ENCODE results near the gene ECE1. TPM values are rescaled to one million over a fixed set of nuclear protein-coding genes. Genes with fewer than 3 reads are reported as not detected.

The ECE1 gene
- total RNA-seq, 4 donors from 2014 or later = 68.3 to 94.7 (median 69.9) TPM

DNA sequence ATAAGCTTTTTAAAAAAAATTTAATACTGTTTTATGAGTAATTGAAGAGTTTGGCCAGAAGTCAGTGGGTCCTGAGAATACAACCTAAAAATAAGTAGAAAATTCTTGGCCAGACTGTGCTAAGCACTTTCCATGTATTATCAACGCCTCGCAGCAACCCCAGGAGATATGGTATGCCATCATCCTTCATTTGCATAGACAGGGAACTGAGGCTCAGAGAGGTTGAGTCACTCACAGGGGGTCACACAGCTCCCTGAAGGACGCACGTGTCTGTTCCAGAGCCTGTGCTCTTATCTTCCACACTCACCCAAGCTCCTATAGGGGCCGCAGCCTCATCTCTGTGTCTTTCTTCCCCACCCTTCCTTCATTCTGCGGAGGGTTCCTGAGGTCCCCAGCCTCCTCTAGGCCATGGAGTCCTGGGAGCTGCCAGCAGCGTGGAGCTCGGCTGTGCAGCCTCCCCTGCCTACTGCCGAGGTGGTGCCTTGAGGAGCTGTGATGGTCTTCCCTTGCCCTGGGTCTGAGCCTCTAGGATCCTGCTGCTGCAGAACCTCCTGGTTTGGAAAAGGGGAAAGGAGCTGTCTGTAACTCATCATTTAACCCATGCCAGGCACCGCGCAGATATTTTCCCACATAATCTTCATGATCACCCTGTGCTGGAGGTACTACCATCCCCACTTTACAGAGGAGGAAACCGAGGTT is 30.3 kb upstream of the ECE1 start:
- 62 to 72% methylated on average over 8 of the region's 12 CpGs for WGBS, 2 donors (ENCODE audit: low coverage in 1 of 2)
- Histone ChIP-seq H3K9me3 (no peaks in the 10 kb centered on the region), H3K27me3 (no peaks in the 10 kb centered on the region), H3K4me1 (peaks cover 8 to 100% (median 81%) of the 10 kb centered on the region in 3 donors), H3K4me3 (no peak overlapping the region), H3K36me3 (no peaks in the 10 kb centered on the region), H3K27ac (peak overlapping the region in 3 of 4 donors; percentile 86 to 87 (median 87))
- no peak for ATAC-seq
- no peak for TF ChIP-seq CTCF (IDR thresholded peaks at IDR 0.05)
- TF ChIP-seq POLR2AphosphoS5 (IDR thresholded peaks at IDR 0.05) = peak; percentile 21

DNA sequence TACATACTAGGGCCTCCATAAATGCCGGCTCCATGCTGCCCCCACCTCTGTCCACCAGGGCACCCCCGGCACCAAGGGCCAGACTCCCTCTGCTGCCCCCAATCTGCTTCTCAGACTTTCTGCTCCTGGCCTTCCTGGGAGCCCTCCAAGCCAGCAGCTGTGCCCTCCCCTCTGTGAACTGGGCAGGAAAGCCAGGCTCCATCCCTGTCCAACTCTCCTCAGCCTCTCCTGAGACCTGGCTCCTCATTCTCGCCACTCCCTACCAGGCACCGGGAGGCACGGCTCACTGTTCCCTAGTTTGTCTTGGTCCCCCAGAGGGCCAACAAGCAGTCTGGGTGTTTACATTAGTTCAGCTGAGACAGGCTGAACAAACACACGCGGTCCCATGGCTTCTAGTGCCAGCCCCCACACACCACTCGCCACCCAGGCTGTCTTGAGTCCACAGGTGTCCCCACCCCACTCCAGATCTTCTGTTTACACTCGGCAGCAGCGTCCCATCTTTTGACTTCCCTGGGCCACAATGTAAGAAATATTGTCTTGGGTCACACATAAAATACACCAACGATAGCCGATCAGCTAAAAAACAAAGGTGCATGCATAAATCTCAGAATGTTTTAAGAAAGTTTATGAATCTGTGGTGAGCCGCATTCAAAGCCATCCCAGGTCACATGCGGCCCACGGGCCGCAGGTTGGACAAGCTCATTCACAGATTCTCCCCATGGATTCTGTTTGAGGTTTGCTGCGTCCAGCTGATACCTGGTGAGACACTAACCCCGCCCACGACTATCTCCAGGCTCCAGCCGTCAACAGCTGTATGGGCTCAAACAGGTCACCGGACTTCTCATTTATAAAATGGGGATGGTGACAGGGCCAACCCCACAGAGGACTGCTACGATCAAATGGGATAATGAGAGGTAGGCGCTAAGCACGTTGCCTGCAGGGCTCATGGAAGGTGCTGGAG is 29.5 kb upstream of the ECE1 start:
- ATAC-seq = no peak
- peaks cover 4 to 100% (median 72%) of the 10 kb centered on the region in 3 donors for H3K4me1 ChIP-seq
- H3K27ac ChIP-seq = peak overlapping the region; percentile 14 to 87 (median 86)
- H3K27me3 ChIP-seq = no peaks in the 10 kb centered on the region
- no peaks in the 10 kb centered on the region for H3K9me3 ChIP-seq
- H3K4me3 ChIP-seq = no peak overlapping the region
- 39 to 44% methylated on average over 9 to 13 of the region's 24 CpGs for WGBS, 2 donors (ENCODE audit: low coverage in 1 of 2)
- no peaks in the 10 kb centered on the region for H3K36me3 ChIP-seq
- TF ChIP-seq CTCF (IDR thresholded peaks at IDR 0.05) (peak in 2 of 4 experiments; percentile 13 to 26), EP300 (IDR thresholded peaks at IDR 0.05) (no peak)

DNA sequence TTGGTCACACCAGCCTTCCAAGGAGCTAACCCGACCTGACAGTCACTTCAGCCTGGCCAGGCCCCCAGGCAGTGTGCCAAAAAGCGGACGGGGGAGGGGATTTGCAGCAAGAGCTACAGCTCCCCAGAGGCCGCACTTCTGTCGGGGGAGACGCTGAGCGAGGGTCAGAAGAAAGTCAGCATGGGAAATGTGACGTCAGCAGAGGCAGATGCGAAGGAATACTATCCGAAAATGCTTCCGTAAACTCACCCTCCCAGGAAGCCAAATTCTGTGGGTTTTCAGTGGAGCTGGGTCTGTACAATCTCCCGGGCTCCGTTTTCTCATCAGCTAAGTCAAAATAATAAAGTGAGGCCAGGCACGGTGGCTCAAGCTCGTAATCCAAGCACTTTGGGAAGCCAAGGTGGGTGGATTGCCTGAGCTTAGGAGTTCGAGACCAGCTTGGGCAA is 28.5 kb upstream of the ECE1 start:
- Histone ChIP-seq H3K27ac (peak overlapping the region; percentile 4 to 87 (median 86)), H3K4me1 (peaks cover 4 to 100% (median 68%) of the 10 kb centered on the region in 3 donors), H3K4me3 (peak overlapping the region in 1 of 2 donors; percentile 3), H3K9me3 (no peaks in the 10 kb centered on the region), H3K27me3 (no peaks in the 10 kb centered on the region), H3K36me3 (no peaks in the 10 kb centered on the region)
- WGBS, 2 donors (ENCODE audit: low coverage in 1 of 2) = 18 to 19% methylated on average over 2 to 10 of the region's 16 CpGs
- ATAC-seq = peak; percentile 46
- no peak for TF ChIP-seq CTCF (IDR thresholded peaks at IDR 0.05)
- no peak for TF ChIP-seq POLR2A (IDR thresholded peaks at IDR 0.05)
- TF ChIP-seq POLR2AphosphoS5 (IDR thresholded peaks at IDR 0.05) = peak; percentile 39
- TF ChIP-seq EP300 (IDR thresholded peaks at IDR 0.05) = no peak

DNA sequence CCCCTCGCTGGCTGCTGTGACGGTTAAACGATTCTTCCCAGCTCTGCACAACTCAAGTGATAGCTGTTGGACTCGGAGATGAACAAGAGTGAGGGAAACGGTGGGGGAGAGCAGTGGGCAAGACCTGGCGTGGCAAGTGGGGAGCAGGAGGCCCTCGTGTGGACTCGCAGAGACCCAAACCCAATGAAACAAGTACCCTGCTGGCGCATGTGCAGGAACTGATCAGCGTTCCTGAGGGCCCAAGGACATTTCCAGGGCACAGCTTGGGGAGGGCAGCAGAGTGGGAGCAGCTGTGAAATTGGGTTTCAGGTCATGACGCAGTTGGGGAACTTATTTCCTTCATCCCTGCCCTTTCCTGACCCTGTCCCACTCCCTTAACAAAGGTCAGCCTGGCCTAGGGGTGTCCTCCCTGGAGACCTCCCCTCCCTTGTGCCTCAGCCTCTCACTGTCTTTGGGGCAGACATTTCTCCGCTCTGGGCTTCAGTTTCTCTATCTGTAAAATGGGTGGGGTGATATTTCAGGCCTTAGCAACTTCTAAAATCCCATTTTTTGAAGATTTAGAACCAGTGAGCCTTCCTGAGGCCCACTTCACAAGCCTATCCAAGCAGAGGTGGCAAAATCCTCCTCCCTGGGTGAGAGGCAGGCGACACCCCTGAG is 27.9 kb upstream of the ECE1 start:
- H3K4me3 ChIP-seq = peak overlapping the region in 1 of 2 donors; percentile 3
- WGBS, 2 donors (ENCODE audit: low coverage in 1 of 2) = 86 to 90% methylated on average over 7 to 8 of the region's 13 CpGs
- TF ChIP-seq EP300 (IDR thresholded peaks at IDR 0.05) (no peak), POLR2AphosphoS5 (IDR thresholded peaks at IDR 0.05) (no peak), POLR2A (IDR thresholded peaks at IDR 0.05) (no peak), CTCF (IDR thresholded peaks at IDR 0.05) (no peak)
- no peaks in the 10 kb centered on the region for H3K9me3 ChIP-seq
- peak overlapping the region; percentile 4 to 87 (median 86) for H3K27ac ChIP-seq
- no peak for ATAC-seq
- peaks cover 4 to 100% (median 68%) of the 10 kb centered on the region in 3 donors for H3K4me1 ChIP-seq
- no peaks in the 10 kb centered on the region for H3K27me3 ChIP-seq
- H3K36me3 ChIP-seq = no peaks in the 10 kb centered on the region
